IMR-90 (cell line): Measurements from ENCODE around the gene ZNF592. TPM values are rescaled to one million over a fixed set of nuclear protein-coding genes. Genes with fewer than 3 reads are reported as not detected.

ENCODE experiments used
- ATAC-seq: fragments of 200-7000 bp; cut with Tn5 transposase; 2 replicates; pipeline ENCODE4 v1.9.1; 2020; ENCODE audit warnings: low read depth, mild to moderate bottlenecking, moderate library complexity
- BruUV-seq: library from RNA; stranded (reverse); fragments of 400-500 nt; replicated peaks from 2 replicates; lab custom pipeline; 2021; lab: Mats Ljungman, UMichigan
- CTCF ChIA-PET: fragments of 300-600 bp; formaldehyde crosslinking; extraction: SDS; loops from one replicate; lab custom pipeline; 2021; ENCODE audit warnings: antibody characterized with exemption; lab: Yijun Ruan, JAX
- POLR2A ChIA-PET: fragments of 300-600 bp; sonication (Branson Sonifier 250); formaldehyde crosslinking; loops from one replicate; lab custom pipeline; 2022; ENCODE audit warnings: antibody characterized with exemption; ENCODE audit not compliant: unreplicated experiment; lab: Charles Lee
- DNase-seq: peaks from one replicate; pipeline ENCODE4 v3.0.0; 2013
- H2AFZ ChIP-seq: replicated peaks from 2 replicates; pipeline ENCODE3; 2013; ENCODE audit warnings: low read length, mild to moderate bottlenecking; ENCODE audit not compliant: poor library complexity
- H2AK5ac ChIP-seq: 2 replicates; pipeline ENCODE4 v1.6.1; 2013; ENCODE audit warnings: low read depth, low read length, inconsistent platforms
- H2AK9ac ChIP-seq: replicated peaks from 2 replicates; pipeline ENCODE3; 2013; ENCODE audit warnings: mild to moderate bottlenecking, low read depth, low read length, moderate library complexity; ENCODE audit not compliant: poor library complexity
- H2BK120ac ChIP-seq: 2 replicates; pipeline ENCODE4 v1.6.1; 2013; ENCODE audit warnings: low read depth, low read length, inconsistent platforms
- H2BK15ac ChIP-seq: 3 replicates; pipeline ENCODE4 v1.6.1; 2013; ENCODE audit warnings: low read depth, low read length, inconsistent platforms
- H2BK20ac ChIP-seq: 2 replicates; pipeline ENCODE4 v1.6.1; 2013; ENCODE audit warnings: low read depth, mild to moderate bottlenecking, inconsistent platforms, low read length, moderate library complexity
- H2BK5ac ChIP-seq: 2 replicates; pipeline ENCODE4 v1.6.1; 2013; ENCODE audit warnings: mild to moderate bottlenecking, low read depth, low read length, inconsistent platforms; ENCODE audit not compliant: poor library complexity, severe bottlenecking
- H3K14ac ChIP-seq: replicated peaks from 2 replicates; pipeline ENCODE4 v1.6.1; 2013; ENCODE audit warnings: low read depth, low read length, inconsistent platforms
- H3K18ac ChIP-seq: 2 replicates; pipeline ENCODE4 v1.6.1; 2013; ENCODE audit warnings: low read depth, low read length, control low read depth
- H3K23ac ChIP-seq: 2 replicates; pipeline ENCODE4 v1.6.1; 2013; ENCODE audit warnings: low read depth, low read length, inconsistent platforms
- H3K27ac ChIP-seq: 2 replicates; pipeline ENCODE4 v1.5.1; 2013; ENCODE audit warnings: mild to moderate bottlenecking, control low read depth, low read length; ENCODE audit not compliant: insufficient read depth
- H3K27me3 ChIP-seq: 2 replicates; pipeline ENCODE4 v1.6.1; 2013; ENCODE audit warnings: low read length; ENCODE audit not compliant: control insufficient read depth, insufficient read depth
- H3K36me3 ChIP-seq: 2 replicates; pipeline ENCODE4 v1.6.1; 2013; ENCODE audit warnings: low read length, mixed read lengths; ENCODE audit not compliant: control insufficient read depth, insufficient read depth
- H3K4ac ChIP-seq: 2 replicates; pipeline ENCODE4 v1.6.1; 2013; ENCODE audit warnings: low read depth, low read length, inconsistent platforms
- H3K4me1 ChIP-seq: 2 replicates; pipeline ENCODE4 v1.6.1; 2013; ENCODE audit warnings: low read length, mixed read lengths; ENCODE audit not compliant: control insufficient read depth, insufficient read depth
- H3K4me2 ChIP-seq: 2 replicates; pipeline ENCODE4 v1.6.1; 2013; ENCODE audit warnings: low read depth, mild to moderate bottlenecking, control low read depth, low read length, moderate library complexity
- H3K4me3 ChIP-seq: 2 replicates; pipeline ENCODE4 v1.5.1; 2013; ENCODE audit warnings: low read depth, mild to moderate bottlenecking, control low read depth, low read length, moderate library complexity; ENCODE audit not compliant: insufficient read depth
- H3K56ac ChIP-seq: 2 replicates; pipeline ENCODE4 v1.6.1; 2013; ENCODE audit warnings: low read length, inconsistent platforms; ENCODE audit not compliant: insufficient read depth; ENCODE audit errors: extremely low read depth
- H3K79me1 ChIP-seq, 2 experiments: 2 replicates each; pipeline ENCODE4 v1.6.1; 2013; ENCODE audit warnings: low read length in 2 of 2, inconsistent platforms in 1 of 2, low read depth in 1 of 2
- H3K9ac ChIP-seq: 2 replicates; pipeline ENCODE4 v1.6.1; 2013; ENCODE audit warnings: low read depth, low read length, control low read depth
- H3K9me1 ChIP-seq: 2 replicates; pipeline ENCODE4 v1.6.1; 2013; ENCODE audit warnings: low read length, inconsistent platforms; ENCODE audit not compliant: insufficient read depth
- H3K9me3 ChIP-seq: 2 replicates; pipeline ENCODE4 v1.6.1; 2013; ENCODE audit warnings: low read length; ENCODE audit not compliant: control insufficient read depth, insufficient read depth
- H4K20me1 ChIP-seq: 2 replicates; pipeline ENCODE4 v1.6.1; 2013; ENCODE audit warnings: low read length, inconsistent platforms; ENCODE audit not compliant: insufficient read depth
- H4K5ac ChIP-seq: 2 replicates; pipeline ENCODE4 v1.6.1; 2013; ENCODE audit warnings: mild to moderate bottlenecking, low read depth, low read length, control low read depth
- H4K8ac ChIP-seq, 2 experiments: 2 replicates each; pipeline ENCODE4 v1.6.1; 2013; ENCODE audit warnings: low read depth in 2 of 2, low read length in 2 of 2, control low read depth in 1 of 2, inconsistent platforms in 1 of 2
- H4K91ac ChIP-seq: 2 replicates; pipeline ENCODE4 v1.6.1; 2013; ENCODE audit warnings: low read depth, low read length, inconsistent platforms; ENCODE audit not compliant: insufficient read depth
- BHLHE40 ChIP-seq: fragments of 150-350 bp; IDR thresholded peaks from 2 replicates; pipeline ENCODE4 v1.6.1; 2016; ENCODE audit warnings: mild to moderate bottlenecking, low read depth, low read length
- CHD1 ChIP-seq: IDR thresholded peaks from 2 replicates; pipeline ENCODE4 v1.6.1; 2012; ENCODE audit warnings: low read depth, low read length, improper control_type of control experiment
- CTCF ChIP-seq: conservative IDR thresholded peaks from 2 replicates; pipeline ENCODE4 v1.5.1; 2012; ENCODE audit warnings: mild to moderate bottlenecking, low read depth, low read length, improper control_type of control experiment
- ELK1 ChIP-seq: fragments of 150-350 bp; IDR thresholded peaks from 2 replicates; pipeline ENCODE4 v1.6.1; 2016; ENCODE audit warnings: low read depth, mild to moderate bottlenecking, low read length, moderate library complexity, borderline replicate concordance
- FOS ChIP-seq: fragments of 150-350 bp; IDR thresholded peaks from 2 replicates; pipeline ENCODE4 v1.6.1; 2016; ENCODE audit warnings: low read depth, low read length
- MAFK ChIP-seq: IDR thresholded peaks from 2 replicates; pipeline ENCODE4 v1.6.1; 2012; ENCODE audit warnings: low read depth, low read length, improper control_type of control experiment
- MXI1 ChIP-seq: IDR thresholded peaks from 2 replicates; pipeline ENCODE4 v1.6.1; 2012; ENCODE audit warnings: low read depth, mild to moderate bottlenecking, low read length, moderate library complexity, borderline replicate concordance
- NFE2L2 ChIP-seq: fragments of 150-350 bp; IDR thresholded peaks from 2 replicates; pipeline ENCODE4 v1.6.1; 2016; ENCODE audit warnings: low read depth, mild to moderate bottlenecking, low read length
- RFX5 ChIP-seq: IDR thresholded peaks from 2 replicates; pipeline ENCODE4 v1.8.0; 2012; ENCODE audit warnings: low read depth, mild to moderate bottlenecking, low read length, moderate library complexity
- SMC3 ChIP-seq: fragments of 150-350 bp; IDR thresholded peaks from 2 replicates; pipeline ENCODE4 v1.6.1; 2016; ENCODE audit warnings: low read depth, mild to moderate bottlenecking, antibody characterized with exemption, low read length, moderate library complexity
- USF2 ChIP-seq: fragments of 150-350 bp; IDR thresholded peaks from 2 replicates; pipeline ENCODE4 v1.6.1; 2017; ENCODE audit warnings: mild to moderate bottlenecking, antibody characterized with exemption, low read length, low read depth
- WGBS, 2 experiments: methylation state at CpG; one replicate each; pipeline versions ENCODE4 v1.1.5 to v1.1.7; 2013; ENCODE audit warnings: missing lambda C conversion rate in 2 of 2; ENCODE audit not compliant: insufficient read length in 1 of 2; ENCODE audit errors: extremely low coverage in 2 of 2; 5-methylcytosine and 5-hydroxymethylcytosine counted together
- dilution Hi-C: fragments of 300-500 bp; cut with HindIII; formaldehyde crosslinking; loops from one replicate; pipeline ENCODE4 v1.14.3; 2018; ENCODE audit warnings: low sequenced_read_pairs; ENCODE audit not compliant: unreplicated experiment
- in situ Hi-C: fragments of 300-500 bp; cut with MboI; formaldehyde crosslinking; loops from 3 replicates; pipeline ENCODE4 v1.14.3; 2019; ENCODE audit warnings: low sequenced_read_pairs, inconsistent platforms, mixed read lengths
- intact Hi-C: fragments of 100-400 bp; cut with micrococcal nuclease; formaldehyde crosslinking; loops from 2 replicates; pipeline ENCODE4 v1.10.0; 2022
- polyA plus RNA-seq, 3 experiments: library from polyadenylated mRNA; depleted of rRNA; stranded (reverse); fragments of >200 nt; gene quantifications; 2 replicates each; pipeline ENCODE4 v1.2.3, GENCODE V29; 2012; ENCODE audit warnings: low replicate concordance in 1 of 3
- total RNA-seq: library from RNA; depleted of rRNA; stranded (reverse); fragments of >200 nt; gene quantifications from 2 replicates; pipeline ENCODE4 v1.2.3, GENCODE V29; 2012

Gene ZNF592
- total and polyA plus RNA-seq, 2 of the 4 experiments (the other 2 are of a cell fraction) = 4.3 to 10.2 TPM

- no peak overlapping the region for H2AK5ac ChIP-seq
- TF ChIP-seq FOS (no peak), ELK1 (no peak), MAFK (no peak), USF2 (no peak), CTCF (no peak), MXI1 (no peak), SMC3 (no peak), NFE2L2 (no peak), RFX5 (no peak), BHLHE40 (no peak), CHD1 (no peak)
- no TSS peak for BruUV-seq
- H4K5ac ChIP-seq = no peak overlapping the region
- ATAC-seq = no peak
- no peak overlapping the region for H3K14ac ChIP-seq
- ChIA-PET POLR2A (no interaction called here), CTCF (no interaction called here)
- no peak overlapping the region for H2BK5ac ChIP-seq
- dilution Hi-C loops (no loop called here), in situ Hi-C loops (no loop called here), intact Hi-C loops (no loop called here)
- peaks cover 16% of the 10 kb centered on the region for H3K9me1 ChIP-seq
- 100% methylated on average over 6 of the region's 10 CpGs; no CpG with 5 or more reads in 1 of the 2 experiments for WGBS, 2 experiments
- no peak overlapping the region for H2AK9ac ChIP-seq
- H2AFZ ChIP-seq = no peak overlapping the region
- no peak for DNase-seq
- H2BK20ac ChIP-seq = no peak overlapping the region
- H3K9ac ChIP-seq = no peak overlapping the region
- H3K23ac ChIP-seq = no peak overlapping the region
- no peak overlapping the region for H4K8ac ChIP-seq
- H3K27me3 ChIP-seq = no peaks in the 10 kb centered on the region
- H3K18ac ChIP-seq = no peak overlapping the region
- H3K9me3 ChIP-seq = no peaks in the 10 kb centered on the region
- no peak overlapping the region for H3K4ac ChIP-seq
- H3K56ac ChIP-seq = no peak overlapping the region
- no peak overlapping the region for H2BK15ac ChIP-seq
- no peak overlapping the region for H3K4me2 ChIP-seq
- peaks cover 25 to 32% of the 10 kb centered on the region in 2 experiments for H3K79me1 ChIP-seq
- H4K20me1 ChIP-seq = peaks cover 10% of the 10 kb centered on the region; the same call in 1 of the 2 replicates
- H3K4me3 ChIP-seq = no peak overlapping the region
- peaks cover 56% of the 10 kb centered on the region for H3K36me3 ChIP-seq
- H3K27ac ChIP-seq = no peak overlapping the region
- H3K4me1 ChIP-seq = peaks cover 6% of the 10 kb centered on the region
- H2BK120ac ChIP-seq = no peak overlapping the region
- H4K91ac ChIP-seq = no peak overlapping the region
Observed at GRCh38 chr15:84799511-84800187, 51.3 kb downstream of the ZNF592 start.
